K562 (cell line): ENCODE data around the gene SOX12. TPM values are rescaled to one million over a fixed set of nuclear protein-coding genes. Genes with fewer than 3 reads are reported as not detected.

Source experiments
- DPF2 ChIP-seq: fragments of 450-650 bp; IDR thresholded peaks from 2 replicates; pipeline ENCODE4 v1.6.1; 2016
- LCOR ChIP-seq: sonication (generic); formaldehyde crosslinking; IDR thresholded peaks from 2 replicates; pipeline ENCODE4 v1.8.0; 2022; ENCODE audit warnings: mild to moderate bottlenecking, missing genetic modification reagents
- LEF1 ChIP-seq: fragments of 450-650 bp; IDR thresholded peaks from 2 replicates; pipeline ENCODE4 v1.6.1; 2016; ENCODE audit warnings: mild to moderate bottlenecking
- MYC ChIP-seq, 2 experiments: fragments of 250-450 bp in 1 of 2; sonication (Bioruptor Pico) in 1 of 2; IDR thresholded peaks; 2 replicates each; pipeline versions ENCODE4 v1.5.1 to v1.6.1; 2012 to 2021; ENCODE audit warnings: low read depth in 2 of 2, borderline replicate concordance in 1 of 2, improper control_type of control experiment in 1 of 2, low read length in 1 of 2, mild to moderate bottlenecking in 1 of 2, moderate library complexity in 1 of 2
- OTX1 ChIP-seq: fragments of 450-650 bp; formaldehyde crosslinking; IDR thresholded peaks from 2 replicates; pipeline ENCODE4 v1.4.0; 2022; ENCODE audit warnings: mild to moderate bottlenecking
- PHF21A ChIP-seq: fragments of 450-650 bp; IDR thresholded peaks from 2 replicates; pipeline ENCODE4 v1.6.1; 2017; ENCODE audit warnings: low read depth, borderline replicate concordance
- SIN3A ChIP-seq, 2 experiments: fragments of 150-350 bp in 1 of 2; IDR thresholded peaks; 2 replicates each; pipeline ENCODE4 v1.6.1; 2011 to 2016; ENCODE audit warnings: borderline replicate concordance in 2 of 2, low read depth in 2 of 2, low read length in 2 of 2, mild to moderate bottlenecking in 2 of 2, moderate library complexity in 2 of 2; ENCODE audit not compliant: control insufficient read depth in 1 of 2
- SIN3B ChIP-seq: fragments of 450-650 bp; IDR thresholded peaks from 2 replicates; pipeline ENCODE4 v1.6.1; 2017; ENCODE audit warnings: low read depth, mild to moderate bottlenecking, moderate library complexity
- TCF3 ChIP-seq: sonication (generic); formaldehyde crosslinking; IDR thresholded peaks from 2 replicates; pipeline ENCODE4 v1.4.0; 2020; ENCODE audit warnings: mild to moderate bottlenecking, missing genetic modification reagents
- ZFP36 ChIP-seq: fragments of 150-350 bp; IDR thresholded peaks from 2 replicates; pipeline ENCODE4 v1.6.1; 2018; ENCODE audit warnings: low read length, low read depth; ENCODE audit not compliant: partially characterized antibody
- ZKSCAN1 ChIP-seq: fragments of 150-350 bp; IDR thresholded peaks from 2 replicates; pipeline ENCODE4 v1.6.1; 2016; ENCODE audit warnings: low read depth, low read length
- ZNF77 ChIP-seq: fragments of 250-450 bp; sonication (Bioruptor Pico); IDR thresholded peaks from 2 replicates; pipeline ENCODE4 v1.5.0; 2020
- polyA plus RNA-seq, 8 experiments: library from polyadenylated mRNA; depleted of rRNA in 4 of 8; stranded (reverse) in 5 of 8; unstranded in 3 of 8; fragments of >200 nt; fragmentation: Nextera tagmentation in 2 of 8; fragmentation: Illumina TruSeq in 1 of 8; extraction: Ambion mirVana in 2 of 8; extraction: Trizol in 1 of 8; gene quantifications; 2 replicates each; pipeline versions ENCODE4 v1.2.1 to v1.2.3, GENCODE V29; 2011 to 2014; ENCODE audit warnings: inconsistent platforms in 1 of 8, missing spikeins in 1 of 8
- total RNA-seq, 7 experiments: library from RNA; depleted of rRNA in 6 of 7; stranded (reverse); fragments of >200 nt in 6 of 7; fragmentation: Illumina TruSeq in 2 of 7; extraction: Trizol in 2 of 7; gene quantifications; 2 replicates each; pipeline versions ENCODE4 v1.2.1 to v1.2.3, GENCODE V29; 2011 to 2021; ENCODE audit warnings: low replicate concordance in 1 of 7
- TF ChIP-seq, protein P1 (sequence below): fragments of 450-650 bp; IDR thresholded peaks from 2 replicates; pipeline ENCODE4 v1.7.0; 2016; ENCODE audit warnings: borderline replicate concordance
- TF ChIP-seq, protein P2 (sequence below): sonication (generic); formaldehyde crosslinking; IDR thresholded peaks from 2 replicates; pipeline ENCODE4 v1.9.0; 2022; ENCODE audit warnings: mild to moderate bottlenecking, missing genetic modification reagents
- TF ChIP-seq, protein P3 (sequence below): fragments of 250-450 bp; sonication (Bioruptor Pico); IDR thresholded peaks from 2 replicates; pipeline ENCODE4 v1.8.0; 2021; ENCODE audit warnings: moderate library complexity, mild to moderate bottlenecking, inconsistent platforms
- TF ChIP-seq, protein P4 (sequence below): fragments of 250-450 bp; sonication (Bioruptor Pico); IDR thresholded peaks from 2 replicates; pipeline ENCODE4 v1.5.0; 2020; ENCODE audit warnings: mild to moderate bottlenecking
- TF ChIP-seq, protein P5 (sequence below), 2 experiments: fragments of 450-650 bp in 1 of 2; IDR thresholded peaks; 2 replicates each; pipeline ENCODE4 v1.6.1; 2011 to 2017; ENCODE audit warnings: low read depth in 2 of 2, antibody characterized with exemption in 1 of 2, borderline replicate concordance in 1 of 2, low read length in 1 of 2, mild to moderate bottlenecking in 1 of 2, mixed read lengths in 1 of 2; ENCODE audit not compliant: control insufficient read depth in 1 of 2

SOX12 gene
- total and polyA plus RNA-seq, 9 of the 15 experiments (the other 6 are each of a cell fraction or from before 2014, with no cell fraction given), result 0.42 to 26.3 (median 2.6) TPM

DNA sequence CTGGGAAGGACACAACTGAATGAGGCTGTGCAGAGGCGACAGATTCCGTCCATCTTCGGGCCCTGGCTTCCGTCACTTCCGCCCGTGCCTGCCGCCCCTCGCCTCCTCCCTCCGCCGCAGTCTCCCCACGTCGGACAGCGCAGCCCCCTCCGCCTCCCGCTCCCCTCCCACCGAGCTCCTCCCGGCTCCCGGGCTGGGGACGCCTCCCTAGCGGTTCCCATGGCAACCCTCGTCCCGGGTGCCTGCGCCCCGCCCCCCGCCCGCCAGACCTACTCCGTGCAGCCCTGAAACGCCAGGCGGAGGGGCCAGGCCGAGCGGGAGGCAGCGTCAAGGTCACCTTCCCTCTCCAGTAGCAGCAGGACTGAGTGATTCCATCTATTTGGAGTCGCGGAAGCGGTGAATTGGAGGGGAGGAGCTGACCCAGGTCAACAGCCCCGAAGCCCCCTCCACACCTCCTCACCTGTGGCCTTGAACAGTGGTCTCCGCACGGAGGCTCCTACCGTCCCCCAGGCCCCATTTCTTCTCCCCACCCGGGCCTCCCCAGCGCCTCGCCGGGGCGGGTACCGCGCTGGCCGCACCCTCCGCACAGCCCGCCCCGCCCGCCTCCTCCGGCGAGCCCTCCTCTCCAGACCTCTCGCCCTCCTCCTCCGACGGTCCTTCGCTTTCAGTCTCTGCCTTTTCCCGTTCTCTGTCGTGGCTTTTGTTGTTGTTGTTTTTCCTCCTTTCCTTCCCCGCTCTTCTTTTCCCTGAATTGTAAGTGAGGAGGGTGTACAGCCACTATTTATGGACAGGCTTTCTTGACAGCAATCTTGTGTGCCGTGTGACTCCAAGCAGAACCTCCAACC is 22.5 kb downstream of the SOX12 start (continued):
- TF ChIP-seq, protein P1, sequence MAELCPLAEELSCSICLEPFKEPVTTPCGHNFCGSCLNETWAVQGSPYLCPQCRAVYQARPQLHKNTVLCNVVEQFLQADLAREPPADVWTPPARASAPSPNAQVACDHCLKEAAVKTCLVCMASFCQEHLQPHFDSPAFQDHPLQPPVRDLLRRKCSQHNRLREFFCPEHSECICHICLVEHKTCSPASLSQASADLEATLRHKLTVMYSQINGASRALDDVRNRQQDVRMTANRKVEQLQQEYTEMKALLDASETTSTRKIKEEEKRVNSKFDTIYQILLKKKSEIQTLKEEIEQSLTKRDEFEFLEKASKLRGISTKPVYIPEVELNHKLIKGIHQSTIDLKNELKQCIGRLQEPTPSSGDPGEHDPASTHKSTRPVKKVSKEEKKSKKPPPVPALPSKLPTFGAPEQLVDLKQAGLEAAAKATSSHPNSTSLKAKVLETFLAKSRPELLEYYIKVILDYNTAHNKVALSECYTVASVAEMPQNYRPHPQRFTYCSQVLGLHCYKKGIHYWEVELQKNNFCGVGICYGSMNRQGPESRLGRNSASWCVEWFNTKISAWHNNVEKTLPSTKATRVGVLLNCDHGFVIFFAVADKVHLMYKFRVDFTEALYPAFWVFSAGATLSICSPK, result no peak; the same call in 1 of the 2 replicates
- TF ChIP-seq SIN3B (peak; percentile 34; the same call in 1 of the 2 replicates), PHF21A (0 out of 2 replicates have a peak, but pooled peaks have one; percentile 46), LEF1 (peak; percentile 49; the same call in 1 of the 2 replicates), OTX1 (peak; percentile 91; the same call in 1 of the 2 replicates), SIN3A (IDR thresholded peaks at IDR 0.05; ENCODE audit: borderline replicate concordance in 2 of 2, control insufficient read depth in 1 of 2, low read depth in 2 of 2, low read length in 2 of 2) (peak; percentile 68 to 71; a peak in 2 of 4 replicates), LCOR (CRISPR knock-in tag) (peak; percentile 51; the same call in 1 of the 2 replicates), ZKSCAN1 (peak; percentile 97), DPF2 (peak; percentile 87), ZNF77 (CRISPR knock-in tag) (no peak), ZFP36 (peak; percentile 47), MYC (IDR thresholded peaks at IDR 0.05; ENCODE audit: low read depth, low read length) (peak; percentile 61), MYC (CRISPR knock-in tag; IDR thresholded peaks at IDR 0.05; ENCODE audit: borderline replicate concordance, low read depth) (no peak; the same call in 1 of the 2 replicates), TCF3 (CRISPR knock-in tag) (peak; percentile 42; the same call in 1 of the 2 replicates)
- TF ChIP-seq, protein P2, sequence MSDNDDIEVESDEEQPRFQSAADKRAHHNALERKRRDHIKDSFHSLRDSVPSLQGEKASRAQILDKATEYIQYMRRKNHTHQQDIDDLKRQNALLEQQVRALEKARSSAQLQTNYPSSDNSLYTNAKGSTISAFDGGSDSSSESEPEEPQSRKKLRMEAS, result peak; percentile 52
- TF ChIP-seq, protein P3, sequence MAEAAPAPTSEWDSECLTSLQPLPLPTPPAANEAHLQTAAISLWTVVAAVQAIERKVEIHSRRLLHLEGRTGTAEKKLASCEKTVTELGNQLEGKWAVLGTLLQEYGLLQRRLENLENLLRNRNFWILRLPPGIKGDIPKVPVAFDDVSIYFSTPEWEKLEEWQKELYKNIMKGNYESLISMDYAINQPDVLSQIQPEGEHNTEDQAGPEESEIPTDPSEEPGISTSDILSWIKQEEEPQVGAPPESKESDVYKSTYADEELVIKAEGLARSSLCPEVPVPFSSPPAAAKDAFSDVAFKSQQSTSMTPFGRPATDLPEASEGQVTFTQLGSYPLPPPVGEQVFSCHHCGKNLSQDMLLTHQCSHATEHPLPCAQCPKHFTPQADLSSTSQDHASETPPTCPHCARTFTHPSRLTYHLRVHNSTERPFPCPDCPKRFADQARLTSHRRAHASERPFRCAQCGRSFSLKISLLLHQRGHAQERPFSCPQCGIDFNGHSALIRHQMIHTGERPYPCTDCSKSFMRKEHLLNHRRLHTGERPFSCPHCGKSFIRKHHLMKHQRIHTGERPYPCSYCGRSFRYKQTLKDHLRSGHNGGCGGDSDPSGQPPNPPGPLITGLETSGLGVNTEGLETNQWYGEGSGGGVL (CRISPR knock-in tag), result no peak
- TF ChIP-seq, protein P4, sequence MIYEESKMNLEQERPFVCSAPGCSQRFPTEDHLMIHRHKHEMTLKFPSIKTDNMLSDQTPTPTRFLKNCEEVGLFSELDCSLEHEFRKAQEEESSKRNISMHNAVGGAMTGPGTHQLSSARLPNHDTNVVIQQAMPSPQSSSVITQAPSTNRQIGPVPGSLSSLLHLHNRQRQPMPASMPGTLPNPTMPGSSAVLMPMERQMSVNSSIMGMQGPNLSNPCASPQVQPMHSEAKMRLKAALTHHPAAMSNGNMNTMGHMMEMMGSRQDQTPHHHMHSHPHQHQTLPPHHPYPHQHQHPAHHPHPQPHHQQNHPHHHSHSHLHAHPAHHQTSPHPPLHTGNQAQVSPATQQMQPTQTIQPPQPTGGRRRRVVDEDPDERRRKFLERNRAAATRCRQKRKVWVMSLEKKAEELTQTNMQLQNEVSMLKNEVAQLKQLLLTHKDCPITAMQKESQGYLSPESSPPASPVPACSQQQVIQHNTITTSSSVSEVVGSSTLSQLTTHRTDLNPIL (CRISPR knock-in tag), result no peak
- TF ChIP-seq, protein P5, sequence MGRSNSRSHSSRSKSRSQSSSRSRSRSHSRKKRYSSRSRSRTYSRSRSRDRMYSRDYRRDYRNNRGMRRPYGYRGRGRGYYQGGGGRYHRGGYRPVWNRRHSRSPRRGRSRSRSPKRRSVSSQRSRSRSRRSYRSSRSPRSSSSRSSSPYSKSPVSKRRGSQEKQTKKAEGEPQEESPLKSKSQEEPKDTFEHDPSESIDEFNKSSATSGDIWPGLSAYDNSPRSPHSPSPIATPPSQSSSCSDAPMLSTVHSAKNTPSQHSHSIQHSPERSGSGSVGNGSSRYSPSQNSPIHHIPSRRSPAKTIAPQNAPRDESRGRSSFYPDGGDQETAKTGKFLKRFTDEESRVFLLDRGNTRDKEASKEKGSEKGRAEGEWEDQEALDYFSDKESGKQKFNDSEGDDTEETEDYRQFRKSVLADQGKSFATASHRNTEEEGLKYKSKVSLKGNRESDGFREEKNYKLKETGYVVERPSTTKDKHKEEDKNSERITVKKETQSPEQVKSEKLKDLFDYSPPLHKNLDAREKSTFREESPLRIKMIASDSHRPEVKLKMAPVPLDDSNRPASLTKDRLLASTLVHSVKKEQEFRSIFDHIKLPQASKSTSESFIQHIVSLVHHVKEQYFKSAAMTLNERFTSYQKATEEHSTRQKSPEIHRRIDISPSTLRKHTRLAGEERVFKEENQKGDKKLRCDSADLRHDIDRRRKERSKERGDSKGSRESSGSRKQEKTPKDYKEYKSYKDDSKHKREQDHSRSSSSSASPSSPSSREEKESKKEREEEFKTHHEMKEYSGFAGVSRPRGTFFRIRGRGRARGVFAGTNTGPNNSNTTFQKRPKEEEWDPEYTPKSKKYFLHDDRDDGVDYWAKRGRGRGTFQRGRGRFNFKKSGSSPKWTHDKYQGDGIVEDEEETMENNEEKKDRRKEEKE (IDR thresholded peaks at IDR 0.05; ENCODE audit: borderline replicate concordance in 1 of 2, control insufficient read depth in 1 of 2, low read depth in 2 of 2, low read length in 1 of 2), result 0 out of 4 replicates have a peak, but pooled peaks have one; percentile 29 to 40
